ENCODE measurements around the gene LHFPL2.

LHFPL2 gene

DNA sequence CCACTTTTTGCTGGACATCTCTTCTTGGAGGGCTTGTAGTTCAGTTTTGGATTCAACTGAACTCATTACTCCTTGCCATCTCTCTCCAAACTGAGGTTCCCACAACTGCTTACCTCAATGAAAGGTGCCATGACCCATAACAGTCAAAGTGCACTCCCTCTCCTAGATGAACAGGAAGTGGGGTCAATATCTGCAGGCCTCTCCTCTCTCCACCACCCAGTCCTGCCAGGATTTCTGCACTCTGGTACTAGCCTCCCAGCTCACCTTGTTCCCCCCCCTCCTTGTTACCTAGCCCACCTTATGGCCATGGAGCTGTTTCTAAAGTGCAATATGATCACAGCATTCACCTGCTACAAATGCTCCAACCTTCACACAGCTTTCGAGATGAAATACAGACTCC lies 5.9 kb downstream of the LHFPL2 start:
- DNase-seq (ENCODE audit: low spot score) (no peak), FAIRE-seq (no peak)

DNA sequence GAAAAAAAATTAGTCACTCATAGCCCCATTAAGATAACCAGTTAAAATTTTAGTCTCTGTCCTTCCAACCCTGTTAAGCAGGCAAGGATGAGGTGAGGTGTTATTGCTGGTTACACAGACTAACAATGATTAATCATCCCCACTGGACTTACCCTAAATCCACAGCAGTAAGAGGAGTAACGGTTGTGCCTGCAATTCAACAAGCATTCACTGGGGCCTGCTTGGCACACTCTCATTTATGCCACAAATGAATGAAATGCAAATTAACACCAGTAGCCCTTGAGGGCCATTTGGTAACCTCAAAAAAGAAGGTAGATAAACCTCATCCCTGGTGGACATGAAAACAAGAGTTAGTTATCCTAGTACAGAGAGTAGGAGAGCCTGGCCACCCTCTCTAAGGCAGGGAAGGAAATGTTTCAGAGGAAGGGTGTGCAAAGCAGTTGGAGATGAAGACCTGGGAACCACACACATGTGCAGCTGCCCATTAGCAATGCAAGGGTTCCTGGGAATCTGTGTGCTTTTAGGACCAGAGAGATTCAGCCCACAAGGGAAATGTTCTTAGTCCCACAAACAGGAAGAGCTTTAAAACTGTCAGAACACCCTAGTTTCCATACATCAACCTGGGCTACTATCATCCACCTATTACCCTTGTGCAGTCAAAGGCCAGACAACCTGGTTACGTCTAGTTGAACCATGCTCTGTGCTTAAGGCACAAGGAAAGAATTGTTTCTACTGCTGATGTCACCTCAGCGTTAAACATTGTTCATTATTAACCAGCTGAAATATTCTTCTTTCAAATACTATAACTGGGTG lies 7.7 kb downstream of the LHFPL2 start:
- FAIRE-seq (no peak), DNase-seq (ENCODE audit: low spot score) (no peak)

DNA sequence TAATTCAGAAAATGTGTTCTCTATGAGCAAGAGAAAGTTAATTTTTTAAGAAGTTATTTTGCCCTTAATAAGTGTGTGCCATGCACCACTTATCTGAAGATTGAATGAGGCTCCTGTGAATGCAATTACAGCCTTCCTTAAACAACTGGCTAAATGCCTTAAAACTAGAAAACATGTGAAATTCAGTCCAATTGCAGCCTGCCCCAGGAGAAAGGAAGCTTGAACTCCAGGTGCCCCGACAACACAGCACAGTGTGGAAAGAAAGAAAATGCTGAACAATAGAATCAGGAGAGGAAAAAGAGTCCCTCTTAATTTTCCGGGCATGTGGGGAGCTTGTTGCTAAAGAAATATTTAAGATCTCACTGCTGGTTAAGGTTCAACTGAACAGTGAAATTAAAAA lies 8.8 kb downstream of the LHFPL2 start:
- DNase-seq (ENCODE audit: low spot score) (no peak), FAIRE-seq (no peak)

DNA sequence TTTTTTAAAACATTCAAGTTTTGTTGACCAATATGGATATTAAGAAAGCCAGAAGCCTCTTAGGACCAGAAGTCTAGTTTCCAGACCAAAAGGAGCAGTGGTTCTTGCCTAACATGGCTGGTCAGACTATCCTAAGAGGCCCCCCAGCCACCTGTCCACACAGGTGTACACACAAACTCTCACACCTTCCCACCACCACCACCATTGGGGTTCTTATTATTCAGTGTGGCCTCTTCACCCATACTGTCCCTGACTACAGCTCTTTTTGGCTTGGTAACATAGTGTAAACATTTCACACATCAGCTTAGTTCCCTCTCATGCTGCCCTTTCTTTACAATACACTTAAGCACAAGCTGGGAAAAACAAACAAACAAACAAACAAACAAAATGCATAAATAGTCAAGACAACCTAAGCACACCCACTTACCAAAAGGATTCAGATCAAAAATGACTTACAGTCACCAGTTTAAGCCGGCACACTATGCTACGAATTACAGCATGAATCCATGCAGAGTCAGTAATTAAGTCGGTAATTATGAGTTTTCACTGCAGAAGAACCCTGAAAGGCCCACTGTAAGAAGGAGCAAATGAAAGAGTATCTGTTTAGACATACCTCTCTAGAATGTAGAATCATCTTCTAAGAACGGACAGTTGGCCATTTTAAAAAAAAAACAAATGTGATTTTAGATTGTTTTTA lies 9.5 kb downstream of the LHFPL2 start:
- FAIRE-seq (no peak), DNase-seq (ENCODE audit: low spot score) (no peak)

DNA sequence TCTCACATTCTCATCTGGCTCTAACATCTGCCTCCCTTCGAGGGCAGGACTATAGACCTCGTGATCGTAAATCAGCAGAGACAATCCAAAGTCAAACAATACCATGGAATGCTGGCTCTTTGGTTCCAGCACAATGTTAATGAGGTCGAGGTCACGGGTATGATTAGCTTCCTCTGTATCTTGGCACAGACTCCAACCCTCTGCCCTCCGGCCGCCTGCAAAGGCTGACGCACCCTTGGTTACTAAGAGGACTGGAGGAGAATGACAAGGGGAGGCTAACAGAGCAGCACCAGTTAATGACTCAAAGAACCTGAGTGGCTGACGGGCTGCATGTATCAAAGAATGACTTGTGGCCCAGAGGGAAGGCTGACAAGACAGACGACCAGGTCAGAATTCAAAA lies 10.1 kb downstream of the LHFPL2 start:
- no peak for FAIRE-seq
- DNase-seq (ENCODE audit: low spot score): peak; percentile 56

DNA sequence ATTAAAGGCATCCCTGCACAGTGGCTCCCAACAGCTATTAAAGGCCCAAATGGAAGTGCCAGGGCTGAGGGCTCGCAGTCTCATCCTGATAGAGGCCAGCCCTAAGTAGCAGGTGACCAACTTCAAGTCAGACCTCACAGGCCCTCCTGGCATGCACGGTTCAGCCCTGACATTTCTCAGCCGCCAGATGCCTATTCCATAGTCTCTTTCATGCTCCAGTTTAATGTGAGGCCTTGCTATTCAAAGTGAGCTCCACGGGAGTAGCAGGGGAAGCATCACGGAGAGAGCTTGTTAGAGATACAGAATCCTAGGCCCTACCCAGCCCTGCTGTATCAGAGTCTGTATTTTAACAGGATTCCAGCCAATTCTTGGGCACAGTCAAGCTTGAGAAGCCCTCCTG lies 11.1 kb downstream of the LHFPL2 start:
- DNase-seq (ENCODE audit: low spot score) (no peak), FAIRE-seq (no peak)

DNA sequence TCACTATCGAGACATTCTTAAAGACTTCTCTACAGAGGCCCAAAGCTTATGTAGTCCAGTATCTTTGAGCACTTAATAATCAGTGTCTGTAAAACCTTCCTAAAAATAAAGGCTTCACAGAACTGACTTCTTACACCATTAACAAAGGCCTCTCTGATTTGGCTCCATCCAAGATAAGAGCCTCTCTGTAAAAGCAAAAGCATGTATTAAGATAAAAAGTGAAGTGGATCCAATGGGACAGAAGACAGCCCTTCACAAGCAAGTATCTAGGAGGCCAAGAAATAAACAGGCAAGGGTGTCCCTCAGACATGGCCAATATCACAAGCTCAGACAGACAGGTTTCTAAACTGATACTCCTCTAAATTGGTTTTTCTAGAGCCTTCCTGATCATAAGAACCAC lies 11.9 kb downstream of the LHFPL2 start:
- DNase-seq (ENCODE audit: low spot score): no peak
- no peak for FAIRE-seq

DNA sequence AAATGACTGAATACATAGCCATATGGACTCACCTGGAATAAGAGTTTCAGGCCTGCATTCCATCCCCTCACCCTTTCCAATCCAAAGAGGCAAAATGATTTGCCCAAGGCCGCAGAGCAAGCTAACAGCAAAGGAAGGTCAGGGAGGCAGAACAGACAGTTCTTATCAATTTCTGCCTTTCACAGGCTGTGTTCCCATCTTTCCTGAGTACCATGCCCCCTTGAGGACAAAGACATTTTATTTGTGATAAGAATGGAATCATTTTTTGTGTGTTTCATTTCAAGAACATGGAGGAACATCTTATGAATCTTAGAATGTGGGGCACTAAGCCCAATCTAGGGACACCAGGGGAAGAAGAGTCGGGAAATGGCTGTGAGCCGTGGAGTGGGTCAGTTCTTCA lies 13.9 kb downstream of the LHFPL2 start:
- FAIRE-seq (no peak), DNase-seq (ENCODE audit: low spot score) (no peak)

DNA sequence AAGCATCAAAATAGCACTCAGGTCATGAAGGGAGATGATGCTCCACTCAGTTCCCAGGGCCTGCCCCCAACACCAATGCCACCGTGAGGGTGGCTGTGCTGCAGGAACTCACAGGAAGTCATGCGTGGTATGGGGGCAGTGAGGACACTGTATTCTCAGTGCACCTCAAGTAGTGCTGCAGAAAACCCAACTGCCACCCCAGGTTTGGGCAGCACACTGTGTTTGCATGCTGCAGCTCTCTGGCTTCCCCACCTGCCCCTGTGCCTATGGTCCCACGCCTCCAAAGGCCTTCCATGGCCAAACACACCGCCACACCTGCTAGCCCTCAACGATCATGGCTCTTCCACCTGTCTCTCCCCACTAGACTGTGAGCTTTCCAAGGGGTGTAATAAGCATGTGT lies 14.3 kb downstream of the LHFPL2 start:
- FAIRE-seq (no peak), DNase-seq (ENCODE audit: low spot score) (no peak)

DNA sequence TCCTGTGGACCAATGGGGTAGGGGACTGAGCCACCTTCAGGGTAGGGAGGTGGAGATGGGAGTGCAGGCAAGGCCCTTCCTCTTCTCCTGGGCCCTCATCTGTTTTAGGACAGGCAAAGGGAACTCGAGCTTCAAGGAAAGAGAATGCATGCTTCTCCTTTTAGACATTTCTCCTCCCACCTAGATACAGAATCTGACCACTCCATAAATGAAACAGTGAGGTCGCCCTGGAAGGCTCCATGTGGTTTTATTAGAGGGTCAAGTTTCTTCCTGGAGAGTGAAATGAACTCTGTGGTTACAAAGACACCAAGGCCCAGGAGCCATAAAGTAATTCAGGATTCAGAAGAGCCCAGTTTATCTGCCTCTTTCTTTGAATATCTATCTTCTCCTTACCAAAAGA lies 14.9 kb downstream of the LHFPL2 start:
- FAIRE-seq: no peak

DNA sequence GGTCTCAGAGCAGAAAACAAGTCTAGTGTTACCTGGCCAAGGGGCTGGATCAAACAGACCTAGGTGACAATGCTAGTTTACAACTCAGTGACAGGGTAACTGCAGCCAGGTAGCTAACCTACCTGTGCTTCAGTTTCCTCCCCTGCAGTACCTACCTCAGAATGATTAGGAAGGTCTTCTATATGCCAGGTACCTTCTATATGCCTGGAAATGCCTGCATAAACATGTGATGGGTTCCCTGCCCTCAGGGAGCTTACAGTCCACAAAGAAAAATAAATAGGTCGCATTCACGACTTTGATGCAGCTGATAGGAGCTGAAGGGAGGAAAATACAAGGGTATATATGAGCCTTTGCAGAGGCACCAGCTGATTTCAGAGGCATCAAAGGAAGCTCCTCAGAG lies 16.1 kb downstream of the LHFPL2 start:
- FAIRE-seq (no peak), DNase-seq (ENCODE audit: low spot score) (no peak)

More for the DNA sequence above, 14.9 kb downstream of the LHFPL2 start:
- no peak for DNase-seq (ENCODE audit: low spot score)

DNA sequence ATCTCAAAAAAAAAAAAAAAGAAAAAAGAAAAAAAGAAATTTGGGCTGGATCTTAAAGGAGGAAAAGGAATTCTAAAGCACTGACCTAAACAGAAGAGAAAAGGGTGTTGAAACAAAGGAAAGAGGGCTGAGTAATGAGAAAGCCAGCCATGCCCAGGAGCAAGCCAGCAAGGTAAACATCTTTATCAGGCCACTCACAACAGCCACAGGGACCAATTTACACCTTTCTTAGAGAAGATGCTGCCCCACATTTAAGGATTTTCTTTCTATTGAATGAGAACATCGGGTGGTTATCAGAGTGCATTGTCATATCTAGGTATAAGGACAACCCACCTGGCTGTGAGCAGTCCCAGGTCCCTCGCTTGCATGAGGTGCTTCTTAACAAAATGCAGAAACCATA lies 16.6 kb downstream of the LHFPL2 start:
- FAIRE-seq: no peak
- no peak for DNase-seq (ENCODE audit: low spot score)

DNA sequence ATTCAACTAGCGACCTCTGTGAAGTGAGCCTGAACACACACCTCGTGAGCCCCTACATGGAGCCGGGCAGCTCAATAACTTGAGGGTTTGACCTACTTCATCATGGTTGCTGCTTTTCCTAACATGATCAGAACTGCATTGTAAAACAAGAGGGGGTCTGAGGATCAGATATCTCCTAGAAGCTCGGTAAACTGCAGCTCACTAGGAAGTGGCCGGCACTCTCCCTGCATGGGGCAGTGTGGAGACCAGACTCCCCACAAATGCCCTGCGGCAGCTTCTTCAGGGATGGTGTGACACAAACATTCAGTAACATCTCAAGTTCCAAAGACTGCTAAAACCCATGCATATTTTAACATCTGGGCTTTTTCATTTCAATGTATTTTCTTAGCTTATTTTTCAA lies 18.5 kb downstream of the LHFPL2 start:
- FAIRE-seq (no peak), DNase-seq (ENCODE audit: low spot score) (no peak)

DNA sequence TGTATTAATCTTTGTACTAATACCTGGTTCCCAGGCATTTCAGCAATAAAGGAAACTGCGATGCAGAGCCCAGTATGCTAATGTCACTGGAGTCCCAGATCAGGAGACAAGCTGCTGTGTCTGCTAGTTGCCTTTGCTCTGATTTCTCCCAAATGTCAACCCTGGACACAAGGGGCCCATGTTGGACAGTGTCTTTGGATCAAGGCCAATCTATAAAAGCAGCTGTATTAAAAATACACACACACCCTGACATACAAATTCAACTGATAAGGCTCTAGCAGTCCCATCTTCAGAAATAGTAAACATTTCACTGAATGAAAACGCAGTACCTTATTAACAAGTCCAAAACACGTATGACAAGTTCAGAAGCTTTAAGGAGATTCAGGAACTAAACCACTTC lies 18.9 kb downstream of the LHFPL2 start:
- no peak for FAIRE-seq
- DNase-seq (ENCODE audit: low spot score): no peak

DNA sequence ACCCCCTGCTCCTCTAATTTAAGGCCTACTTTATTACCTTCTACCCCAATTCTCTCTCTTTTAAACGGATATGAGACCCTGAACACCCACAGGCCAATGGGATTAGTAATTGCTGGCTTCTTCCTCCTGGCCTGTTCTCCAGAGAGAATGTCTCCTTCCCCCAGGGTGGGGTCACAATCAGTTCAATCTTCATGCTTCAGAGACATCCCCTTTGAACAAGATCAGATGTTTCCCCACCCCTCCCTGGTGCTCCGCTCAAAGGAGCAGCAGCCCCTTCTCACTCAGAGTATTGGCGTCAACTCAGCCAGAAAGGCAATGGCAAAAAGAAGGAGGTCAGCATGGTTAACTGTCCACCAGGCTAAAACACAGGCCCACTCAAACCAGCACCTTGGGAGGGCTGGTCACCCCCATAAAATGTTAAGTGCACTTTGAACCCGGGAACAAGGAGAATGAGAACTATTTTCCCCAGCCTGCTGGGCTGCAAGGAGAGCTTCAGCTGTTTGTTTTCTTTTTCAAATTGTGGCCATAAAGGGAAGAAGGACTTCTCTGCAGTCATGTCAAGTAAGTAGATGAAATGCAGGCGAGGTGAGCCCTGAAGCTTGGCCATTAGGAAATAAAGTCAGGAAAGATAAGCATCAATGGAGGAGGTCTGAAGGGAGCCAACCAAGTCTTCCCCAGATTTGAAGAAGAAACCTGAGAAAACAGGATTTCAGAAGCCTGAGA lies 20.1 kb downstream of the LHFPL2 start:
- DNase-seq (ENCODE audit: low spot score) (no peak), FAIRE-seq (no peak)

DNA sequence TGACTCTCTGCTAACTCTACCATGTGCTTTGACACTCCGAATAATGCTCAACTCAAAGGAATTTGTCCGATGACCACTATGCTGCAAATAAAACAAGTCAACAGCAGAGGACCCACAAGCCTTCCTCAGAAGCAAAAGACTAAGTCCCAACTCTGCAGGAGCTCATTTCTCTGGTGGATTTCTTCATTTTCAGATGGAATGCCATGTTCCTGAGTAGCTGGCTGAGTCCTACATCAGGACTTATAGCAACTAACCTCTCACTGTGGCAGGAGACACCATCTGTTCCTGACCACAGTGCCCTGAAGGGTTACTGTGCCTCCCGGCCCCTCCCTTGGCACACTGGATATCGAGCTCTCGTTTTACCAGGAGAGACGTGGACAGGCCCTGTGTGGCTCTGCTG lies 20.8 kb downstream of the LHFPL2 start:
- no peak for DNase-seq (ENCODE audit: low spot score)
- no peak for FAIRE-seq

DNA sequence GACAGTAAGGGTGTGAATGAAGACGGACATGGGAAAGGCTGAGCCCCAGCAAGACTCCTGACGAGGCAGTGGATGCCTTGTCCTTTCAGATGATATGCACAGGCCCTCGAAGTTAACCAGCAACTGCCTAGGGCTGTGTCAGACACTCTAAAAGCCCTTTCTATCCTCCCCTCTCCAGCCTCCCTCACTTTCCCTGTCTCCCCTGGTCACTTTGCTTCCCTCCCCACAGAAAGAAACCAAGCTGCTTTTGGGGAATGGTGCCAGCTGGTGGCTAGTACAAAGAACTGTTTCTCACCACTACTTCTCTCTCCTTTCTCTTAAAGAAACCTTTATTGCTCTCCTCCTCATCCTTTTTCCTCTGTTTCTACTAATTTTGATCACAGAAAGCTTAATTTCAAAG lies 21.4 kb downstream of the LHFPL2 start:
- DNase-seq (ENCODE audit: low spot score): no peak
- FAIRE-seq: no peak

DNA sequence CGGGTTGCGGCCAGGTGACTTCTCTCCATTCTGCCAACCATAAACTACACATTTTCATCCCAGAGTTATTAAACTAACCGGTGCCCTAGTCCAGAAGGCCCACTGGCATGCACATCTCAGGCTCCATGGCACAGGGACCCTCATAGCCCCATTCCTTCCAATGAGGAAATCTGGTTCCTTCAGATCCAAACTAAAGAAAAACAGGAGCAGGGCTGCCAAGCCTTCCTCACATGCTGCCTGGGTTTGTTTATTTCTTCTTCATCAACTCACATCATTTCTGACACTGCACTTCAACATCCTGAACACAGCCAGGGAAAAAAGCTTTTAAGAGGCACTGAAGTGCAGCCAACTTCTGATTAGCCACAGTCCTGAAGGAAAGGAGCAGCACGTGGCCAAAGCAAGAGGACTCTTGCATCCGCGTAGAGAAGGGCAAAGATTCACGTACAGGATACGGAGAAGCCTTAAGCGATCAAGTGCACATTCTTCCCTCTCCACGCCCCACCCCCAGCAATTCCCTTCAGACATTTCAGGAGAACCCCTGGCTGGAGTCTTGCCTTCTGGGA lies 22.5 kb downstream of the LHFPL2 start:
- DNase-seq (ENCODE audit: low spot score): no peak

DNA sequence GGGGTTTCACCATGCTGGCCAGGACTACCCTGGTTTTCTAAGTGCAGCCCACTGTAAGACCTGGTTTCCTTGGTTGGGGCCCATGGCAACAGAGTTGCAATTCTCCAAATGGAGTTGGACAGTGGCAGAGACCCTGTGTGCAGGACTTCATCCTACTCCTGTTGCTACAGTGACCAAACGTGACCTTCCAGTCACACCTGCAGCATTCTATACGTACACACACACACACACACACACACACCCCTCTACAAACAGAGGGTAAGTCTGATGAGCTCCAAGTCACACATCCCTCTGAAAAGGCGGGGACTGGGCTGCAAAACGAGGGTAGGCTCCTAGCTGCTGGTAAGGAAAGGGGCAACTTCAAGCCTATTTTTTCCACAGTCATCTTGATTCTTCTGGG lies 23.6 kb downstream of the LHFPL2 start:
- DNase-seq (ENCODE audit: low spot score) (no peak), FAIRE-seq (no peak)

More for the DNA sequence above, 22.5 kb downstream of the LHFPL2 start:
- no peak for FAIRE-seq

DNA sequence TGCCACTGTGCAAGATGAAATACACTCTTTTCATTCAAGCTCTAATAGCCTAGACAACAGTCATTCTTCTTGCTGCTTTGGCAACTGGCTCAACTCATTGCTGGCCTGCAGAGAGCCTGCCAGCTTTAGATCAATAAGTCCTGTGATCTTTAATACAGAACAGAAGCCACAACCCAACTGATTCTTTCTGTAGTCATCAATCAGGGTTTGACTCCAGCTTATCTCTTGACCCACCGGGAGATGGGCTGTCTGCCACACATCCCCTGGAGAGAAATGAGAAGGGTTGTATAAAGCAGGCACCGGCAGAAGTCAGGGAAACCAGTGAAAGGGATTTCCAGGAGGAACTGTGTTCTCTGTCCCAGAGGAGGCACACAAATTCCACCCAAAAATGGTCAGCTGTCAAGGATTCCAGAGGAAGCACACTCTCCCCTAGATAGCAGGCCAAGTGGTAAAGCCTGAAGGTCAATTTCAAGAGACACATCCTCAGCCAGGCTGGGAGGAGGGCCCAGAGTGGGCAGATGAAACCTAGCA lies 24.5 kb downstream of the LHFPL2 start:
- FAIRE-seq: no peak
- DNase-seq (ENCODE audit: low spot score): no peak

DNA sequence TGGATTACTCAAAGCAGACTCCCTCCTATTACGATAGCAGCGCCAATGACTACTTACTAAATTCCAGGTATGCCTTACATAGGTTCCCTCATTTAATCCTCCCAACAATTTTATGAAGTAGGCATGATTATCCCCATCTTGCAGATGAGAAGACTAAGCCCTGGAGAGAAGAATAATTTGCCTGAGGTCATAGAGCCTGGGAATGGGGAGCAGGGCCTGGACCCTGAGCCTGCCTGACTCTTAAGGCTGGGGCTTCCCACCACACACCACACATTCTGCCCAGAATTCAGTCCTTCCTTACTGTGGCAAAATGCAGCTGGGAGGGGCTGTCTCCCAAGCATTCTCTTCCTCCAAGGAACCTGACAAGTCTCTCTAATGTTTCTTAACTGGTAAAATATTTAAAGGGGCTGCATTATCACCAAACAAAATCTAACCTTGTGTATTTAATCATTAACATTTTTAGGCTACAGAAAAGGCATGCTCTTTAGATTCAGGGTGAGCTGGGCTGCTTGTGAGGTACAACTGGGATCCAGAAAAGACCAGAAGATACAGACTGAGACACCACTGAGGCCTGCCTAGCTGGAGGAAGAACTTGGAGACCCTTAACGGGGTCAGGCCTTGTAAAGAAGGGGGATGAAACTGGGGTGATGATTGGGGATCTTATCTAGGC lies 26.1 kb downstream of the LHFPL2 start:
- FAIRE-seq: no peak
- DNase-seq (ENCODE audit: low spot score): no peak

Data from urothelium cell line (cell line).